ENCODE data around the gene CISH.
A peak's percentile ranks its signal among the peaks of the same experiment; 100 is the strongest.

Gene CISH

DNA sequence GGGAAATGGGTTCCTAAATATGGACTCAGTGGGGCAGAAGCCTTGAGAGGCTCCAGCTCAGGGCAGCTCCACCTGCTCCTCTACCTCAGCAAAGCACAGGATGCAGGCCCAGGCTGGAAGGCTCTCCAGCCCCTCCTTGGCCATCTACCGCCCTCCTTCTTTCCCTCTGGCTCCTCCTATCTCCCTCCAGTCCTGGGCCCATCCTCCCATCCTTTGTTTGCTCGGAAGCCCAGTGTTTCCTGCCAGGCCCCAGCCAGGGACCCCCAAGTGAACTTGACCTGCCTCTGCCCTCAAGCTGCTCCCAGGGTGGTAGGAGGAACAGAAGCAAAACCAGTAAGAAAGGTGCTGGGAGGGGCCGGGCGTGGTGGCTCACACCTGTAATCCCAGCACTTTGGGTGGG is 25.4 kb upstream of the CISH start:
- DNase-seq (ENCODE audit: low spot score): no peak

DNA sequence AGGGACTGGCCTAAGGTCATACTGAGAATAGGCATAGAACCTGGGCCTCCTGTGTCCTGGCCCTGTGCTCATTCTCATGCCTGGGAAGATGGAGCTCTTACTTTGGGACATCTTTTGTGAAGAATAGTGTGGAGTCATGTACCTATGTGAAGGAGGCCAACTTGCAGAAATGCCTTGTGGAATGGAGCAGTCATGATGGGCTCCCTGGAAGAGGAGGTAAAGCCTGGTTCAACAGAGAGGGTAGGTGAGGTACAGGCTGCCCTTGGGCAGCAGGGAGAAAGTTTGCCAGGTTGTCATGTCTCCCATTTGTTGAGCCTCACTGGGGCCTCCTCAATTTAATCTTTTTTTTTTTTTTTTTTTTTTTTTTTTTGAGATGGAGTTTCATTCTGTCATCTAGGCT is 23.5 kb upstream of the CISH start:
- DNase-seq (ENCODE audit: low spot score): no peak

DNA sequence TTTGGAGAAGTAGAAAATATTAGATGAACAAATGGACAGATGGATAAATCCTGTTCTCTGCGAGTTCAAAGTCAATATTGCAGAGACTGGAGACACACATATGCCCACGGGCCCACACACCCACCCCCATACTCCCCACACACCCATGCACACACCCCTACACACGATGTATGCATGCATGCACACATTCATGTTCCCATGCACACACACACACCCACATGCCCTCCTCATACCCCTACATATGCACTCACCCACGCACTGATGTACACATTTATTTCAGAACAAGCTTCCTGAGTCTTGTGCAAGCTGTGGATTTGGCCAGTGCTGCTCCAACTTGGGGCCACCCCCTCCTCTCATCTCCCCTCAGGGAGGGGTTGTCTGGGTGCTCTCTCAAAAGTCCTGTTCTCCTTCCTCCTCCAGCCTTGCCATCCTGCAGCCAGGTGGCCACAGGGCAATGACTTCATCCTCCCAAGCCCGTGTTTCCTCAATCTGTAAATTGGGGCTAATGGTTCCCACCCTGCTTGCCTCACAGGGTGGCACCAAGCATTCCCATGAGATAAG is 21.7 kb upstream of the CISH start:
- DNase-seq (ENCODE audit: low spot score): no peak

DNA sequence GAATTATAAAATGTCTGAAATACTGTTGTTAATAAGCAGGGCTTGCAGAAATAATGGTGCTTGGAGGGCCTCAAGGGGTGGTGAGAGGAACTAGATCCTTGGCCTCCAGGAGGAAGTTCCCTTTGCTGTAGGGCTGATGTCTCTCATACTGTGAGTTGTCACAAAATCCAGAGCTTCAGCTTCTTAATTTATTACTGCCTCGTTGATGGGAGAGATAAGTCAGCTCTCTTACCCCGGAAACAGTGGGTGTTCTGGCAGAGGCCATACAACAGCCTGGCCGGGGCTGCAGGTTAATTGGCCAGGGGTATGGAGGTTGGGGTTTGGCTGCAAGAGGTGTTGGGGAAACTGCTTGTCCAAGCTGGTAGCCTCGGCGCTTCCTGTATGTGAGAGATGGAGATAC is 20.9 kb upstream of the CISH start:
- DNase-seq (ENCODE audit: low spot score): no peak

DNA sequence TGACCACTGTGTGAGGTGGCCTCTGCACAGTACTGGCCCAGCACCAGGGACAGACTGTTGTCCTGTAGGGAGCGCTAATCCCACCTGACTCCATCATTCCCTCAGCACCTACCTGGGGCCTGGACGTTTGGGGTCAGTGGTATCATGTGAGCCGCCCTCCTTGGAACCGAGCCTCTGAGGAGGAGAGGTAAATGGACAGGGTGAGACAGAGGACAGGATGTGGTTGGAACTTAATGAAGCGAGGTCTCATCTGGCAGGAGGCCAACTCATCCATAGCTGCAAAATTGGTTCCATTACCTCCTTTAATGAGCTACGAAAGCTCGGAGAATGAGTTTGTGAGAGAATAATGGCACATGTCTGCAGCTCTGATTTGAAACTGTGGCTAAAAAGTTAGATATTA is 19.3 kb upstream of the CISH start:
- DNase-seq (ENCODE audit: low spot score): no peak

DNA sequence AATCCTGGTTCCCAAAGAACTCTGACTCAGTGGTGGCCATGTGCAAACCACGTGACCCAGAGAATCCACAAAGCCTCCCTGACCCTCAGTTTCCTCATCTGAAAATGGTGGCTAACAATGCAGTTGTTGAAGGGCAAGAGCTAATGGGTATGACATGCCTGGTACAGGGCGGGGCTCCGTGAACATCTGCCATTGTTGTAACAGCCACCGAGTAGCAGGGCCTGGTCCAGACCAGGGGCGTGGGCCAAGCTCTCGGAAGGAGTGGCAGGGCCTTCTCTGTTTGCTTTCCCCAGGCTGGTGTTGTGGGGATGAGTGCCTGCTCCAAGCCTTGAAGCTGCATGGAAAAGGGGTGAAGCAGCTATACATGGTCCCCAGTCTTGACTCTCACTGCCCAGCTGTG is 18.8 kb upstream of the CISH start:
- no peak for DNase-seq (ENCODE audit: low spot score)

DNA sequence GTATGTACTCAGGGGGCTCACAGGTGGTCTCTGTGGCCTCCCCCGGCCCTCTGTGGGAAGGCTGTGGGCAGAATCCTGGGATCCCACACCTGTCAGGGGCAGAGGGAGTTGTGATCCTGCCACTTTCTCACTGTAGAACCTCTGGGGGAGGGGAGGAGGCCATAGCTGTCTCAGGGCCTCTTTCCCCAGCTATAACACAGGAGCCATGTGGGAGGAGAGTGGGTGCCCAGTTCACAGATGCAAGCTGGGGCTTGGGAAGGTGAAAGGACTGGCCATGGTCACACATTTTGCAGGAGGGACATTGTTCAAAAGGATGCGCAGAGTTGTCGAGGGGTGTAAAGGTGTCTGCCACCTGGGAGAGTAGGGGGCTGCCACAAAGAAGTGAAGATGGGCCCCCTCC is 17.0 kb upstream of the CISH start:
- no peak for DNase-seq (ENCODE audit: low spot score)

DNA sequence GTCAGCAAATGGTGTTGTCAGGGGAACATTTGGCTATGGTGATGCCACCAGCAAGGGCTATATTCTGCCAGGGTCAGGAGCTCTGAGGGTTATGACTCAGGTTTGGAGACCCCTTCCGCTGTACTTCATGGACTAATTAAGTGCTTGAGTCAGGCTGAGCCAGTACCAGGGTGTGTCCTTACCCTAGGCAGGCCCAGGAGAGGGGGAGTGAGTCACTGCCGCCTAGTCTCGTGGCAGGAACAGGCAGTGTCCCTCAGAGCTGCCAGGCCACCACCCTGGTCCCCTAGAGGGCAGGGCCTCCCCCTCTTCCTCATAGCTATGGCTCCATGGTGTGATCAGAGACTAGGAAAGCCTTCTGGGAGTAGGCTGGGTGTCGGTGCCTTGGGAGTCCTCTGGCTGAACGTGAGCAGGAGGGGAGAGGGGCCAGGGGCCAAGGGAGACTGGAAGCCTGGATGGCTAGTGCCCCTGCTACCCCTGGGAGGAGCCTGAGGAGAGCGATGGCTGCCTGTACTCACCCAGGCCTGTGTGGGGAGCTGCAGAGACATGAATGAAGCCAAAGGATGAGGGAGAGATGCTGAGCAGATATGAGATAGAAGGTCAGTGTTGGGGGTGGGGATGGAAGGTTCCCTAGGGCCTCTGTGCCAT is 16.0 kb upstream of the CISH start:
- DNase-seq (ENCODE audit: low spot score): no peak

DNA sequence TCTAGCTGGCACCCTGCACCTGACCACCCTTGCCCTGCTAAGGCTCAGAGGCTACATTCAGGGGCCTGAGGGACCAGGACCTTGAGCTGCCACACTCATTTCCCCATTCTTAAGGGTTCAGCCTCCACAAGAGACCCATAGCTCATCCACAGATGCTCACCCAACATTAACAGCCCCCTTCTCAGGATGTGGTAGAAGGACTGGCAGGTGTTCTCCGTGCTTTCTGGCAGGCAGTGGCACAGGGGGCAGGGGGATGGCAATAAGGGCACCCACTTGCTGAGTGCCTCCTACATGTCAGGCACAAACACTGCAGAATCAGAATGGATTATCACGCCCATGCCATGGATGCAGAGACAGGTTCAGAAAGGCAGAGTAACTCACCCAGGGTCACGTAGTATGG is 14.8 kb upstream of the CISH start:
- DNase-seq (ENCODE audit: low spot score): no peak

DNA sequence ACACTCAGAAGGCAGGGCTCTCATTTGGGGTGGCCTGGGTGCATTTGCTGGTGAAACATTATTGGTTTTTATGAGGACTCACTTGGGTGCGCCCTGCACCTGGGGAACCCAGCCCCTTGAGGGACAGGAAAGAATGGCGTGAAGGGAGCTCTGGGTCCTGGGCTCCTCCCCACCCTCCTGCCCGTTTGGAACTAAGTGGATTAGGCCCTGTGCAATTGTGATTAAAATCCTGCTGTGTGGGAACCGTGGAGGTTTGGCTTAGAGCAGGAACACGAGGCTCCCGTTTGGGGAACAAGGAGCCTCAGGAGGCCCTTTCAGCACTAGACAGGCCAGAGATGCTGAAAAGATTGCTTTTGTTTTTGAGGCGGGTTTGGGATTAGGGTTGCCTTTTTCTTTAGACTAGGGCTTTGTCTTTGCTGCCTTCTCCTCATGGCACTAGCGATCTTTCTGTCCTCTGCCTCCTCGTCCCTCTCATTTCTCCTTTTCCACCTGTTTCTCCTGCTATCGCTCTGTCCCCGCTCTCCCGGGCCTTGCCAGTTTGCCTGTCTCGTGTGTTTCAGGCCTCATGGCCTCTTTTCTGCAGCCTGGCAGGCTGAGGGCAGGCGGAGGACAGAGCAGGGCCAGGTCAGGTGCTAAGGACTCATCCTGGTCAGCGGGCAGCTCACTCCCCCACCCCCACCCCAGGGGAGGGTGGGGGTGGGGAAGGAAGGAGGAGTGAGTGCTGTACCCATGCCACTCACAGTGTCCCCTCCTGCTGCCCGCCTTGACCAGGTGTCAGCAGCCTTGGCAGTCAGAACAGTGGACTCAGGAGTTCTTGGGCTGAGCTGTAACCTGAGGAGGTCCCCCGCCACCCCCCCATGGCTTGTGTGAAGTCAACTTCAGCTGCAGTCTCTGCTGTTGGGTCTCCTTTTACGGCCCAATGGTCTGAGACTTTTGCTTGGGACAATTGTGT is 13.9 kb upstream of the CISH start:
- DNase-seq (ENCODE audit: low spot score): no peak

DNA sequence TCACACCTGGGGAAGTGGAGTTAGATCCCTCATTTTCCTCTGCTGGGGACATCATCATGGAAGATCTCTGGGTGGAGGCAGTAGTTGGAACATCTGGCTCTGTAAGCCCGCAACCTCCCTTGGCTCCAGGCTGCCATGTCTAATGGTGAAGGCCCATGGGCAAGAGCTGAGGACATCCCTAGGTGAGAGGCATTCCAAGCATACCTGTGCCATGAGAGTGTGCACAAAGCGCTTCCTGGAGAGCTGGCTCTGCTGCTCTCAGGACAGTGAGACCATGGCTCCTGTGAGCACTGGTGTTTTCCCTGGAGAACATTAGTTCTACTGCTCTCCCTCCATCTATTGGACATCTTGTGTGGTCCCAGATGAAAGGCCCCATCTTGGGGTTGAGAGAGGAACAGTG is 13.1 kb upstream of the CISH start:
- DNase-seq (ENCODE audit: low spot score): no peak

DNA sequence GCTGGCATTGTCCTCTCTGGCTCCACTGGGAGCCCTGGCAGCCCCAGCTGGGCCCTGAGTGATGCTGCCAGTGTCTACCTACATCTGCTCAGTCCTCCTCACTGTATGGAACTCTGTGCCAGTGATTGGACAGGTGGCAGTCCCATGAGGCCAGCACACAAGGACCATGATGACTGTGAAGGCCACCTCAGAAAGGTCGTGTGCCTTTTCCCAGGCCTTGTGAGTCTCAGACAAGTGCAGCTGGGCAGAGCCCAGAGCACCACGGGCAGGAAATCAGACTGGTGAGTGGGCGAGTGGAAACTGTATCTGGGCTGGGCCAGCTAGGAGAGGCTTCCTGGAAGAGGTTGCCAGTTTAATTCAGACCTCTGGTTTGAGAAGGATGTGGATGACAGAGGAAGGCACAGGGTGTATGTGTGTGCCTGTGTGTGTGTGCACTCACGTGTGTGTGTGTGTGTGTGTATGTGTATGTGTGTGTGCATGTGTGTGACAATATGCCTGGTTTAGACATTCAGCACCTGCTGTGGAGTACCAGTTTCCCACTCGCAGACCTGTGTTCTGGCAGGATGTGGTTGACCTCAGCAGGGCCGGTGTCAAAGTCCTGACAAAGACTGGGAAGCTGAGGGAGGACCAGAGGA is 12.4 kb upstream of the CISH start:
- no peak for DNase-seq (ENCODE audit: low spot score)

DNA sequence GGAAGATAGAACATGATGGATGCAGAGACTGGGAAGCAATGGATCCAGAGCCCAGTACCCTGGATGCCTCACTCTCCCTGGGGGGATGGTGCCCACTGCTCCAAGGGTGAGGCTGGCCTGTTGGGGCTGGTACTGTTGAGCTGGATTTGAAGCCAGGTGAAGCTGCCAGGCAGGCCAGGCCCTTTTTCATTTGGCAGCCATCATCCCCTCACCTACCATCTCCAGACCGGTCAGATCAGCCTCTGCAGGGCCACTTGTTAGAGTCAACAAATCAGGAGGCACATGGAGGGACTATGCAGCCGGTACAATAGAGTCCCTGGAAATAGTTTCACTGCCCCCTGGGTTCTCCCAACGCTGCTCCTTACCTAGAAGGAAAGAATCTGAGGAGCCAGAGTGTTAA is 11.3 kb upstream of the CISH start:
- DNase-seq (ENCODE audit: low spot score): no peak

DNA sequence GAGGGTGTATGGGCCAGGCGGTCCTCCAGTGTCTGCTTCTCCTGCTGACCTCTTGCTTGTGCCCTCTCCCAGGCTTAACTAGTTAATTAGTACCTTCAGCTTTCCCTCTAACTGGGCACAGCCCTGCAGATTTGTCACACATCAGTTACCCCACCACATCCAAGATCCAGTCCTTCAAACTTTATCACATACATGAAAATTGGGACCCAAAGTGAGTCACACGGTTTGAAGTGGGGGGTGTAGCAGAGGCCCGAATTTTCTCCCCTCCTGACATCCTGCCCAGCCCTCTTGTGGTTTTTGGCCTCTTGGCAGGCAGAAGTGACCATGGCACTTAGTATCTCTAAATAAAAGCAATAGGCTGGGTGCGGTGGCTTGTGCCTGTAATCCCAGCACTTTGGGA is 9.2 kb upstream of the CISH start:
- DNase-seq (ENCODE audit: low spot score): no peak

DNA sequence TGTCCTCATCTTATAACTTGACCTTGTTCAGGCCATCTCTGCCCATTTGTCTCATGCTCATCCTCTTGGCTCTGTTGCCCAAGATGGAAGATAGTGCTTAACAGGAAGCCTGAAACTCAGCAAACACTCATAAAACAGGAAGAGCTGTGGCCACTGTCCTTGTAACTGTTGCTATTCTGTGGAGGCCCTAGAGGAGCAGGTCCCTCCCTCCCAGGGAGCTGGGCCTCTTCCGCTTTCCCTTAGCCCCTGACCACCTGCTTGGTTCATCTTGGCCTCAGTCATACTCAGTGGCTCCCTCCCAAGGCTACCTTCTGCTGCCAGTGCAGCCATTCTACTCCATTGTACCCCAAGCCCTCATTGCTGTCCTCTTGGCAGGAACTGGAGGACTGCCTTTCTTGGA is 8.8 kb upstream of the CISH start:
- DNase-seq (ENCODE audit: low spot score): peak; percentile 32

DNA sequence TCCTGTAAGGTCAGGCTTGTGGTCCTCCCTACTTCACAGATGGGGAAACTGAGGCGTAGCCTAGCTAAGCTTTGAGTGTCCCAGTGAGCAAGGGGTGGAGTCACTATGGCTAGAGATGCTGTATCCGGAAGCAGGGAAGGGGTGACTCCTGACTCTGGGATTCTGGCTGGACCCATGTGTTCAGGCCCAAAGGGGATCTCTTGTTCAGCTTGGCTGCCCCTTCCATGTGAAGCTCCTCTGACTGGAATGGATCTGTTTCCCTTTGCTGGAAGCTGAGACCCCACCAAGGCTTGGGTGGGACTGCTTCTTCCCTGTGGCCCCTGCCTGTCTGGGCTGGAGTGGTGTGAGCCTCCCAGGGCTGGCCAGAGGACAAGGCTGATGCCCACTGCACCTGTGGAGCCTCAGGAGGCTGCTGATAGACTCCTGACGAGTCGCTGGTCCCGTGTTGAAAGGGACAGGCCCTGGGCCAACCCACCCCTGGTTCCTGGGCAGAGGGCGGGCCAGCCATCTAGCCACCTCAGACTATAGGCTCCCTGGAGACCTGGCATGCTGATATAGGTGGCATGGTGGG is 6.4 kb upstream of the CISH start:
- DNase-seq (ENCODE audit: low spot score): no peak

DNA sequence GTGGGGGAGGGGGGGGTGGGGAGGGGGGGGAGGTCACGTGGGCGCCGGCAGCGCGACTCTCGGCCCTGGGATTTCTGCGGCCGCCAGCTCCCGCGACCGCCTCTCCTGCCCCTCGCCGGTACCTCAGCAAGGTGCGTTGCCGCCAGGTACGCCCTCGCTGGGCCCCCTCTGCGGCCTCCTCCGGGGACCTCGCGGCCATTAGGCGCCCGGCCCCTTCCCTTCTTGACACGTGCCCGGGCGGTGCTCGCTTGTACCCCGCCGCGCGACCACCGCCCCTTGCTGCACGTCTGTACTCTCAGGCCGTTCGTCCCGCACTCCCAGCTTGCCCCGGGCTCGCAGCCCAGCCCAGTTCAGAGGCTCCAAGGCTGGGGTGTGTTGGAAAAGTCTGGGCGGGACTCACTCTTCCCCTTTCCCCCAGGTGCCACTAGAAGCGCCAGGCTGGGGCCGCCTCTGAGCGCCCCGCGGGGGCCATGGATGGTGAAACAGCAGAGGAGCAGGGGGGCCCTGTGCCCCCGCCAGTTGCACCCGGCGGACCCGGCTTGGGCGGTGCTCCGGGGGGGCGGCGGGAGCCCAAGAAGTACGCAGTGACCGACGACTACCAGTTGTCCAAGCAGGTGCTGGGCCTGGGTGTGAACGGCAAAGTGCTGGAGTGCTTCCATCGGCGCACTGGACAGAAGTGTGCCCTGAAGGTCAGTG is 5.7 kb upstream of the CISH start, which contains the start of gene MAPKAPK3:
Gene MAPKAPK3 (plus strand): TSS at position 56 of the 696 bp plus-strand sequence. CDS start 415 bp downstream, at position 471.
- no peak for DNase-seq (ENCODE audit: low spot score)

DNA sequence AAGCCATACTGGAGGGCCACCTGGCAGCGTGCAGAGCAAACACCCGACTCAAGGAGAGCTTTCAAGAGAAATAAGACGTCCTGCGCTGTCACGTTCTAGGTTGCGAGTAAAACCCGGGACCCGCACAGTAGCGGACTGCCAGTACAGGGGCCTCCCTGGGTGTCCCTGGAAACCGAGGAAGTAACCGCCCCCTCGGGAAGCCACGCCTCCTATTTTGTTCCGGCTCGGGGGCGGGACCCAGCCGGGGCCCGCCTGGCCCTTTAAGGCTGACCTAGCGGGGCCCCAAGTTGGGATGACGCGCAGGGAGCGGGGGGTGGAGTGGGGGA is 5.2 kb upstream of the CISH start:
- peak; percentile 83 for DNase-seq (ENCODE audit: low spot score)

DNA sequence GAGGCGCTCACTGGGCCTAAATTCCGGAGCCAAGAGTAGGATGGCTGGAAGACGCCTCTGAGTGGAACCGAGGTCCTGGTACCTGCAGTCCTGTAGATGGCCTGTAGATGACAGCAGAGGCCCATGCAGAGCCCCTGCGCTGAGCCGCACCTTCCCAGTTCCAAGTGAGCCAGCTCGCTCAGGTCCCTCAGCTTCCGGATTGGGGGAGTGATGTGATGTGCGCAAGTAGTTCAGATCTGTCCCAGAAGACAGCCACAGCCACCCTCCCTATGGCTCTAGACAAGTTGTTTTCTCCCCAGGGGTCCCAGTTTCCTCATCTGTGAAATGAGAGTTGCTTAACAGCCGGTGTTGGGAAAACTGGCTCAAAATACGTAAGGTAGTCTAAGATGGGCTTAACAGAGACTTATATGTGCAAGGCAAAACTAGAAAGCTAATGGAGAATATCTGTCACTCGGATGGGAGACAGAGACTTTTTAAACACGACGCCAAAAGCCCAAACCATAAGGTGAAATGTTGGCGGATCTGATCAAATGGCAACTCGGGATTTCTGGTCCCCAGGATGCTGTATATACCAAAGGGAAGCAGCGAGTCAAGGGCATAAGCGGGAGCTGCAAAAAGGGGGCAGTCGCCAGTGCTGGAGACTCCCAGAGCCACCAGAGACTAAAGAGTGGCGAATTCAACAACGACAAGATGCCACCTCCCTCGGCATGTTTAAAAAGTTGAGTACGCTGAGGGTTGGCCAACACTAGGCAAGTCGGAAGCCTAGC is 4.6 kb upstream of the CISH start:
- peak; percentile 84 for DNase-seq (ENCODE audit: low spot score)

DNA sequence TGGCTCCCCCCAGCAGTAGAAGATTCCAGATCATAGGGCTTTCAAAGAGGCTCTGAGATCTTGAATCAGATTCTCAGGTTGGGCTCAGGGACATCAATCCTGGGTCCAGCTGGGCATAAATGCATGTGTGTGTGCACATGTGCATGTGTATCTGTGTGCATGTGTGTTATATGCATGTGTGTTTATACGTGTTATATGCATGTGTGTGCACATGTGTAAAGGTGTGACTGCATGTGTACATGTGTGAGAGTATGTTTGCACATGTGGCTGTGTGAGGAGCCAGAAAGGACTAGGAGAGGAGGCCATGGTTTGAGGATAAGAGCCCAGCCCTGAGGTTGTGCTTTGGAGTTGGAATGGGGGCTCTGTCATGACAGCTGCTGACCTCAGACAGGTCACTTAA is 3.6 kb upstream of the CISH start:
- DNase-seq (ENCODE audit: low spot score): no peak
